ENCODE results near the gene CASK.
"Not testable (repeated sequence)": the region's sequence is repeated elsewhere in the genome, so short reads cannot be mapped to it uniquely, and the experiment has no call there.

The CASK gene

DNA sequence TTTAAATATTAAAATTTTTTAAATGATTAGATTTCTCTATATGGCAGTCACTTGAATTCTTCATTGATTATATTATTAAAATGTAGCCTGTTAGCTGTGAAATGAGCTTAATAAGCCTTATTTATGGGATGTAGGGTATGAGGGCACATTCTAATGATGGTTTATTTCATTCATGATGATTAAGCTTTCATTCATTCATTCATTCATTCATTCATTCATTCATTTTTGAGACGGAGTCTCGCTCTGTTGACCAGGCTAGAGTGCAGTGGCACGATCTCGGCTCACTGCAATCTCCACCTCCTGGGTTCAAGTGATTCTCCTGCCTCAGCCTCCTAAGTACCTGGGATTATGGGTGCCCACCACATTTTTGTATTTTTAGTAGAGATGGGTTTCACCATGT is 317.3 kb downstream of the CASK start:
- not testable (repeated sequence) for H3K4me1 ChIP-seq (ENCODE audit: control insufficient read depth, insufficient read depth, low read length, unreplicated experiment); H3K4me3 ChIP-seq (ENCODE audit: low read depth, low read length); H2AFZ ChIP-seq (ENCODE audit: low read length, unreplicated experiment); H3K27ac ChIP-seq (ENCODE audit: low read depth, low read length); H3K36me3 ChIP-seq (ENCODE audit: insufficient read depth, low read length); H3K27me3 ChIP-seq (ENCODE audit: insufficient read depth, low read length); H3K79me2 ChIP-seq (ENCODE audit: control insufficient read depth, insufficient read depth, low read length, unreplicated experiment)

GRCh38 chrX:41604766-41605543 is 318.4 kb downstream of the CASK start:
- H3K27me3 ChIP-seq (ENCODE audit: insufficient read depth, low read length): no peaks in the 10 kb centered on the region
- H3K36me3 ChIP-seq (ENCODE audit: insufficient read depth, low read length): no peaks in the 10 kb centered on the region
- H3K4me1 ChIP-seq (ENCODE audit: control insufficient read depth, insufficient read depth, low read length, unreplicated experiment): no peaks in the 10 kb centered on the region
- no peak overlapping the region for H2AFZ ChIP-seq (ENCODE audit: low read length, unreplicated experiment)
- no peak overlapping the region for H3K27ac ChIP-seq (ENCODE audit: low read depth, low read length)
- H3K4me3 ChIP-seq (ENCODE audit: low read depth, low read length): no peak overlapping the region
- H3K79me2 ChIP-seq (ENCODE audit: control insufficient read depth, insufficient read depth, low read length, unreplicated experiment): no peaks in the 10 kb centered on the region

- Histone ChIP-seq H3K4me3 (ENCODE audit: low read depth, low read length) (no peak overlapping the region), H3K4me1 (ENCODE audit: control insufficient read depth, insufficient read depth, low read length, unreplicated experiment) (peaks cover 3% of the 10 kb centered on the region), H3K79me2 (ENCODE audit: control insufficient read depth, insufficient read depth, low read length, unreplicated experiment) (no peaks in the 10 kb centered on the region), H3K27me3 (ENCODE audit: insufficient read depth, low read length) (no peaks in the 10 kb centered on the region), H2AFZ (ENCODE audit: low read length, unreplicated experiment) (no peak overlapping the region), H3K27ac (ENCODE audit: low read depth, low read length) (no peak overlapping the region), H3K36me3 (ENCODE audit: insufficient read depth, low read length) (no peaks in the 10 kb centered on the region)
Measured at GRCh38 chrX:41604177-41604576, 319.2 kb downstream of the CASK start.

- Histone ChIP-seq H3K4me1 (ENCODE audit: control insufficient read depth, insufficient read depth, low read length, unreplicated experiment) (peaks cover 3% of the 10 kb centered on the region), H3K27ac (ENCODE audit: low read depth, low read length) (no peak overlapping the region), H3K27me3 (ENCODE audit: insufficient read depth, low read length) (no peaks in the 10 kb centered on the region), H3K4me3 (ENCODE audit: low read depth, low read length) (no peak overlapping the region), H2AFZ (ENCODE audit: low read length, unreplicated experiment) (no peak overlapping the region), H3K79me2 (ENCODE audit: control insufficient read depth, insufficient read depth, low read length, unreplicated experiment) (no peaks in the 10 kb centered on the region), H3K36me3 (ENCODE audit: insufficient read depth, low read length) (no peaks in the 10 kb centered on the region)
Measured at GRCh38 chrX:41603596-41603995, 319.8 kb downstream of the CASK start.

DNA sequence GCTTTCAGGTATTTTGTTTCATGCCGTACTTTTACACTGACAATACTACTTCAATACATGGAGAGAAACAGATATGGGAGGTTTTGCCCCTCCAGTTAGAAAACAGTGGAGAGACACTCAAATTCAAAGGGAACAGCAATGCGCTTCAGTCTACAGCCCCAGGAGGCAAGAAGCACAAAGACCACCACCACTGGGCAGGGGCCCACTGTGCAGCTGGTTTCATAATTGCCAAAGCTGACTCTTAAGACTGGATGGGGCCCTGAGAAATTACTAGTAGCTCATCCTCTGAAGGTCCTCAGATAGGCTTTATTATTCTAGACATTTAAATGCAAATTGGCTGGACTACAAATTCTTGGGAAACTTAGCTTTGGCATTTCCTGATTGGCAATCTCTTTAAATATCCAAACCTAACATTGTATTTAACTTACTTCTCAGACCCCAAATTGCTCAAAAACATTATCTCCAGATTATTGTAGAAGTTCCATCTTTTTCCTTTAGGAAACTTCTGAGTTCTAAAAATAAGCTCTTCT is 320.5 kb downstream of the CASK start:
- no peaks in the 10 kb centered on the region for H3K79me2 ChIP-seq (ENCODE audit: control insufficient read depth, insufficient read depth, low read length, unreplicated experiment)
- no peaks in the 10 kb centered on the region for H3K27me3 ChIP-seq (ENCODE audit: insufficient read depth, low read length)
- H2AFZ ChIP-seq (ENCODE audit: low read length, unreplicated experiment): no peak overlapping the region
- peaks cover 3% of the 10 kb centered on the region for H3K4me1 ChIP-seq (ENCODE audit: control insufficient read depth, insufficient read depth, low read length, unreplicated experiment)
- no peak overlapping the region for H3K4me3 ChIP-seq (ENCODE audit: low read depth, low read length)
- H3K27ac ChIP-seq (ENCODE audit: low read depth, low read length): no peak overlapping the region
- H3K36me3 ChIP-seq (ENCODE audit: insufficient read depth, low read length): no peaks in the 10 kb centered on the region

DNA sequence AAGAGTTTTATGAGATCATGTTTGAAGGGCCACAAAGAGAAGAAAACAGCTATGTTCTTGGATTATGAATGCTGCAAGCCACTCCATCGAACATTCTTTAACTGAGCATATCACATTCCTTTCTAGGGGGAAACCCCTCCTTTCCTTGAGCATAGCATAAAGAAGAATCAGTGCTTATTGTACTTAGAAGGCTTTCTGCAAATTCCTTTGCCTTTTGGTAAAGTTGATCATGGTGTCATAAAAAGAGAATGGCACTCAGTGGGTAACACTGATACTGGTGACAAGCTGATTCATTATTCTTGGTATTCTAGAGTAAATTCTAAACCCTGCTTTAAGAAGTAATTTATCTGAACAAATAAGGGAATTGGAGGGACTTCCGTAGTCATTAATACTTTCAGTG is 323.1 kb downstream of the CASK start:
- no peaks in the 10 kb centered on the region for H3K79me2 ChIP-seq (ENCODE audit: control insufficient read depth, insufficient read depth, low read length, unreplicated experiment)
- H3K27ac ChIP-seq (ENCODE audit: low read depth, low read length): no peak overlapping the region
- H3K27me3 ChIP-seq (ENCODE audit: insufficient read depth, low read length): no peaks in the 10 kb centered on the region
- H3K4me3 ChIP-seq (ENCODE audit: low read depth, low read length): no peak overlapping the region
- H3K4me1 ChIP-seq (ENCODE audit: control insufficient read depth, insufficient read depth, low read length, unreplicated experiment): peaks cover 3% of the 10 kb centered on the region
- no peak overlapping the region for H2AFZ ChIP-seq (ENCODE audit: low read length, unreplicated experiment)
- H3K36me3 ChIP-seq (ENCODE audit: insufficient read depth, low read length): no peaks in the 10 kb centered on the region

DNA sequence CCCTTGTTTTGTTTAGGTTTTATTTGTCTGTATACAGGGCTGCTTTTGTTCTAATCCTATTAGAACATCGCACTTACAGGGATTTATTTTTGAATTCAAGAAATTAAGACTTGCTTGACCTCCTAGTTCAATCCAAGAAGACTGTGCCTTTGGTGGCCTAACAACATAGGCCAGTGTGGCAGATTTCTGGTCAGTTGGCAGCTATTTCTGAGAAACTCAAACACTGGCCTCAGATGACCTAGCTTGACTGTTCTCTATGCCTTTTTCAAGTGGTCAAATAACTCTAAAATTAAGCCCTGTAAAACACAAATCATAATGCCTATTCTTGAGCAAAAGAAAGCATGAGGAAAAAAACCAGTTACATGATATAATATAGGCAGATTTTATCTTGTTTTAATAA is 323.8 kb downstream of the CASK start:
- Histone ChIP-seq H3K27me3 (ENCODE audit: insufficient read depth, low read length) (no peaks in the 10 kb centered on the region), H3K36me3 (ENCODE audit: insufficient read depth, low read length) (no peaks in the 10 kb centered on the region), H3K4me3 (ENCODE audit: low read depth, low read length) (no peak overlapping the region), H2AFZ (ENCODE audit: low read length, unreplicated experiment) (no peak overlapping the region), H3K27ac (ENCODE audit: low read depth, low read length) (no peak overlapping the region), H3K4me1 (ENCODE audit: control insufficient read depth, insufficient read depth, low read length, unreplicated experiment) (peaks cover 3% of the 10 kb centered on the region), H3K79me2 (ENCODE audit: control insufficient read depth, insufficient read depth, low read length, unreplicated experiment) (no peaks in the 10 kb centered on the region)

- H3K4me3 ChIP-seq (ENCODE audit: low read depth, low read length): no peak overlapping the region
- no peak overlapping the region for H3K27ac ChIP-seq (ENCODE audit: low read depth, low read length)
- no peaks in the 10 kb centered on the region for H3K36me3 ChIP-seq (ENCODE audit: insufficient read depth, low read length)
- H3K79me2 ChIP-seq (ENCODE audit: control insufficient read depth, insufficient read depth, low read length, unreplicated experiment): no peaks in the 10 kb centered on the region
- no peak overlapping the region for H2AFZ ChIP-seq (ENCODE audit: low read length, unreplicated experiment)
- H3K4me1 ChIP-seq (ENCODE audit: control insufficient read depth, insufficient read depth, low read length, unreplicated experiment): peaks cover 3% of the 10 kb centered on the region
- no peaks in the 10 kb centered on the region for H3K27me3 ChIP-seq (ENCODE audit: insufficient read depth, low read length)
Measured at GRCh38 chrX:41596596-41596995, 326.8 kb downstream of the CASK start.

DNA sequence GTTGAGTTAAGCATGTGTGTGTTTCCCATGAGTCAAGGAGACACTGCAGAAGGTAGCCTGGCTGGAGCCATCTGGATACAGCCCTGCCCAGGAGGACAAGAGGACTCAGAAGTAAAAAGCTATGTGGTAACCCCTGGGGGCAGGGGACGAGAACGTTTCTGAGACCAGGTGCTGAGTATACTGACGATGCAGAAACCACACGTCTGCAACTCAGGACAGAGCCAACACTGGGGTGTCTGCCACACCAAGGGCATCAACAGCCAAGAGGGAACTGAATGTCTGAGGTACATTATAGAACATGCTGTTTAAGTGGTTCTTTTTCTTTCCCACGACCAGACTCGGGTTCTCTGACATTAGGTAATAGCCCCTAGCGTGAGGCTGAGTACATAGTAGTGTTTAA is 328.7 kb downstream of the CASK start:
- no peaks in the 10 kb centered on the region for H3K27me3 ChIP-seq (ENCODE audit: insufficient read depth, low read length)
- no peak overlapping the region for H3K27ac ChIP-seq (ENCODE audit: low read depth, low read length)
- no peak overlapping the region for H3K4me3 ChIP-seq (ENCODE audit: low read depth, low read length)
- H3K4me1 ChIP-seq (ENCODE audit: control insufficient read depth, insufficient read depth, low read length, unreplicated experiment): peaks cover 2% of the 10 kb centered on the region
- no peaks in the 10 kb centered on the region for H3K36me3 ChIP-seq (ENCODE audit: insufficient read depth, low read length)
- no peak overlapping the region for H2AFZ ChIP-seq (ENCODE audit: low read length, unreplicated experiment)
- H3K79me2 ChIP-seq (ENCODE audit: control insufficient read depth, insufficient read depth, low read length, unreplicated experiment): no peaks in the 10 kb centered on the region

DNA sequence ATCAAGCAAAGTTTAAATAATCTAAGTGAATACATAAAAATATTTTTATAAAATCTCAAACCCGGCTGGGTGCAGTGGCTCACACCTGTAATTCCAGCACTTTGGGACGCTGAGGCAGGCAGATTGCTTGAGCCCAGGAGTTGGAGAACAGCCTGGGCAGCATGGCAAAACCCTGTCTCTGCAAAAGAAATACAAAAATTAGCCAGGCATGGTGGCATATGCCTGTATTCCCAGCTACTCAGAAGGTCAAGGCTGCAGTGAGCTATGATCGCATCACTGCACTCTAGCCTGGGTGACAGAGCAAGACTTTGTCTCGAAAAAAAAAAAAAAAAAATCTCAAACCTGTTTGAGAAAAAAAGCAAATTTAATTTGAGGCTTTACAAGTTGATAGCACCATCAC is 331.4 kb downstream of the CASK start:
- no peaks in the 10 kb centered on the region for H3K4me1 ChIP-seq (ENCODE audit: control insufficient read depth, insufficient read depth, low read length, unreplicated experiment)
- no peak overlapping the region for H2AFZ ChIP-seq (ENCODE audit: low read length, unreplicated experiment)
- no peaks in the 10 kb centered on the region for H3K36me3 ChIP-seq (ENCODE audit: insufficient read depth, low read length)
- H3K79me2 ChIP-seq (ENCODE audit: control insufficient read depth, insufficient read depth, low read length, unreplicated experiment): no peaks in the 10 kb centered on the region
- H3K27me3 ChIP-seq (ENCODE audit: insufficient read depth, low read length): no peaks in the 10 kb centered on the region
- H3K27ac ChIP-seq (ENCODE audit: low read depth, low read length): no peak overlapping the region
- H3K4me3 ChIP-seq (ENCODE audit: low read depth, low read length): no peak overlapping the region

- Histone ChIP-seq H3K27me3 (ENCODE audit: insufficient read depth, low read length) (no peaks in the 10 kb centered on the region), H3K36me3 (ENCODE audit: insufficient read depth, low read length) (no peaks in the 10 kb centered on the region), H3K27ac (ENCODE audit: low read depth, low read length) (no peak overlapping the region), H3K4me1 (ENCODE audit: control insufficient read depth, insufficient read depth, low read length, unreplicated experiment) (no peaks in the 10 kb centered on the region), H3K79me2 (ENCODE audit: control insufficient read depth, insufficient read depth, low read length, unreplicated experiment) (no peaks in the 10 kb centered on the region), H3K4me3 (ENCODE audit: low read depth, low read length) (no peak overlapping the region), H2AFZ (ENCODE audit: low read length, unreplicated experiment) (no peak overlapping the region)
Measured at GRCh38 chrX:41590641-41591040, 332.7 kb downstream of the CASK start.

Data from ACC112 (cell line).